Esophagus muscularis mucosa (tissue), 3 donors: ENCODE data around the gene SLC25A47.

ENCODE experiments used
- POLR2A ChIP-seq: fragments of 450-650 bp; IDR thresholded peaks from one replicate; pipeline ENCODE4 v1.6.1; 2017; ENCODE audit warnings: antibody characterized with exemption, moderate library complexity, mild to moderate bottlenecking, low read depth
- POLR2AphosphoS5 ChIP-seq, 2 donors: sonication (generic); formaldehyde crosslinking; IDR thresholded peaks; one replicate each; pipeline ENCODE4 v1.6.1; 2017; ENCODE audit warnings: antibody characterized with exemption in 2 of 2
- TF ChIP-seq, protein P1 (sequence below), 3 experiments: fragments of 200-600 bp in 2 of 3; fragments of 450-650 bp in 1 of 3; sonication (generic) in 2 of 3; IDR thresholded peaks; one replicate each; pipeline ENCODE4 v1.5.1; 2017 to 2019; ENCODE audit warnings: antibody characterized with exemption in 3 of 3, mild to moderate bottlenecking in 2 of 3, moderate library complexity in 1 of 3

DNA sequence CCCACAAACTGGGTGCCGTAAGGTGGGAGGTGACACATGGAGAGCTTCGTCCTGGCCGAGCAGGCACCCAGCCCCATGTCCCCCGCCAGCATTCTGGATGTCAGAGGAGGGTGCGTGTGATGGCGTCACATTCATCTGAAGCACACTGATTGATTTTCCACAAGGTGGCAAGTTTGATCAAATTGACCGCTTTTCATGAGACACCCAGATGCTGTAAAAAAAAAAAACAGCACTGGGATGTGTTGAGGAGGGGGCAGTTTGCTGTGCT, 41.1 kb upstream of the SLC25A47 start:
- TF ChIP-seq POLR2AphosphoS5 (IDR thresholded peaks at IDR 0.05), result no peak
- TF ChIP-seq, protein P1, sequence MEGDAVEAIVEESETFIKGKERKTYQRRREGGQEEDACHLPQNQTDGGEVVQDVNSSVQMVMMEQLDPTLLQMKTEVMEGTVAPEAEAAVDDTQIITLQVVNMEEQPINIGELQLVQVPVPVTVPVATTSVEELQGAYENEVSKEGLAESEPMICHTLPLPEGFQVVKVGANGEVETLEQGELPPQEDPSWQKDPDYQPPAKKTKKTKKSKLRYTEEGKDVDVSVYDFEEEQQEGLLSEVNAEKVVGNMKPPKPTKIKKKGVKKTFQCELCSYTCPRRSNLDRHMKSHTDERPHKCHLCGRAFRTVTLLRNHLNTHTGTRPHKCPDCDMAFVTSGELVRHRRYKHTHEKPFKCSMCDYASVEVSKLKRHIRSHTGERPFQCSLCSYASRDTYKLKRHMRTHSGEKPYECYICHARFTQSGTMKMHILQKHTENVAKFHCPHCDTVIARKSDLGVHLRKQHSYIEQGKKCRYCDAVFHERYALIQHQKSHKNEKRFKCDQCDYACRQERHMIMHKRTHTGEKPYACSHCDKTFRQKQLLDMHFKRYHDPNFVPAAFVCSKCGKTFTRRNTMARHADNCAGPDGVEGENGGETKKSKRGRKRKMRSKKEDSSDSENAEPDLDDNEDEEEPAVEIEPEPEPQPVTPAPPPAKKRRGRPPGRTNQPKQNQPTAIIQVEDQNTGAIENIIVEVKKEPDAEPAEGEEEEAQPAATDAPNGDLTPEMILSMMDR (IDR thresholded peaks at IDR 0.05), result no peak
- no peak for TF ChIP-seq POLR2A
